SU-DHL-6 (cell line): ENCODE measurements around the gene AVPR2.

Experiments used
- EZH2phosphoT487 ChIP-seq: fragments of 200-600 bp; sonication (generic), shearing (Covaris generic); conservative IDR thresholded peaks from 2 replicates; pipeline ENCODE4 v1.6.1; 2018; ENCODE audit warnings: mild to moderate bottlenecking, antibody characterized with exemption, low read length, moderate library complexity, mixed read lengths
- TF ChIP-seq, protein P1 (sequence below): fragments of 200-600 bp; sonication (generic); IDR thresholded peaks from one replicate; pipeline ENCODE4 v1.5.1; 2017; ENCODE audit warnings: antibody characterized with exemption, mild to moderate bottlenecking, low read length, moderate library complexity; ENCODE audit not compliant: insufficient read depth, poor library complexity, severe bottlenecking

DNA sequence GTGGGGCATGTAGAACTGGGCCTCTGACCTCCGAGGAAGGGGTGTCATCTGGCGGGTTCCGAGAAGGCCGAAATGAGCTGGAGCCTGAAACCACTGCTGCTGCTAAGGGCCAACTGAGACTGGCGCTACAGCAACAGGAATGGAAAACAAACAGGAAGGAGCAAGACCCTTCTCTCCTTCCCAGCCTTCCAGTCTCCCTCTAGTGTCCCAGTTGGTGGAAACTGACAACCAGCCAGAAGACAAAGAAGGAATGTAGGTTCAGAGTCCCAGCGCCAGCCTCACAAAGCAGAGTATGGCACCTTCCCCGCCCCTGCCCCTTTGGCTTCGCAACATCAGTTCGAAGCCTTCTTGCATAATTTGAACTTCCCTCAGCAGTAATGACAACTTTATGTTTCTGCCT, 49.8 kb upstream of the AVPR2 start:
- TF ChIP-seq, protein P1, sequence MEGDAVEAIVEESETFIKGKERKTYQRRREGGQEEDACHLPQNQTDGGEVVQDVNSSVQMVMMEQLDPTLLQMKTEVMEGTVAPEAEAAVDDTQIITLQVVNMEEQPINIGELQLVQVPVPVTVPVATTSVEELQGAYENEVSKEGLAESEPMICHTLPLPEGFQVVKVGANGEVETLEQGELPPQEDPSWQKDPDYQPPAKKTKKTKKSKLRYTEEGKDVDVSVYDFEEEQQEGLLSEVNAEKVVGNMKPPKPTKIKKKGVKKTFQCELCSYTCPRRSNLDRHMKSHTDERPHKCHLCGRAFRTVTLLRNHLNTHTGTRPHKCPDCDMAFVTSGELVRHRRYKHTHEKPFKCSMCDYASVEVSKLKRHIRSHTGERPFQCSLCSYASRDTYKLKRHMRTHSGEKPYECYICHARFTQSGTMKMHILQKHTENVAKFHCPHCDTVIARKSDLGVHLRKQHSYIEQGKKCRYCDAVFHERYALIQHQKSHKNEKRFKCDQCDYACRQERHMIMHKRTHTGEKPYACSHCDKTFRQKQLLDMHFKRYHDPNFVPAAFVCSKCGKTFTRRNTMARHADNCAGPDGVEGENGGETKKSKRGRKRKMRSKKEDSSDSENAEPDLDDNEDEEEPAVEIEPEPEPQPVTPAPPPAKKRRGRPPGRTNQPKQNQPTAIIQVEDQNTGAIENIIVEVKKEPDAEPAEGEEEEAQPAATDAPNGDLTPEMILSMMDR: no peak
- TF ChIP-seq EZH2phosphoT487: no peak
